A549 (cell line): Measurements from ENCODE around the gene IVD.

Experiments
- POLR2AphosphoS2 ChIP-seq: conservative IDR thresholded peaks from 2 replicates; pipeline ENCODE4 v1.6.1; 2012; ENCODE audit warnings: low read length, improper control_type of control experiment, inconsistent platforms
- SREBF2 ChIP-seq: fragments of 450-650 bp; IDR thresholded peaks from 2 replicates; pipeline ENCODE4 v1.6.1; 2014; ENCODE audit warnings: mild to moderate bottlenecking, moderate library complexity
- USF2 ChIP-seq: fragments of 450-650 bp; IDR thresholded peaks from 2 replicates; pipeline ENCODE4 v1.6.1; 2014; ENCODE audit warnings: antibody characterized with exemption
- ZFP36 ChIP-seq: fragments of 450-650 bp; IDR thresholded peaks from 2 replicates; pipeline ENCODE4 v1.6.1; 2014; ENCODE audit warnings: borderline replicate concordance; ENCODE audit not compliant: partially characterized antibody
- TF ChIP-seq, protein P1 (sequence below): fragments of >200 bp; sonication (Bioruptor Twin); formaldehyde crosslinking; IDR thresholded peaks from 3 replicates; pipeline ENCODE4 v1.5.1; 2016

DNA sequence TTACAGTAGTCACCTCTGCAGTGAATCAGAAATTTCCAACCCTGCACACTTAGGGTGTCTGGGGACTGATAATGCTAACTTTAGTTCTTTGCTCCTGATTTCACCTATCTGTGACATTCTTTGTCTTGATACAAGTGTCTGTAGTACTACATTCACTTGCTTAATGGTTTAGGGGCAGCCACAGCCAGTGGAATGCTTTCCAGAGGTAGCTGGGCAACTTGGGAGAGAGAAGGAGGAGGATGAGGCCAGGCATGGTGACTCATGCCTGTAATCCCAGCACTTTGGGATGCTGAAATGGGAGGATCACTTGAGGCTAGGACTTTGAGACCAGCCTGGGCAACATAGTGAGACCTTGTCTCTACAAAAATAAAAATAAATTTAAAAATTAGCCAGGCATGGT lies 43.7 kb downstream of the IVD start:
- TF ChIP-seq ZFP36 (no peak), USF2 (no peak), POLR2AphosphoS2 (no peak), SREBF2 (no peak)
- TF ChIP-seq, protein P1, sequence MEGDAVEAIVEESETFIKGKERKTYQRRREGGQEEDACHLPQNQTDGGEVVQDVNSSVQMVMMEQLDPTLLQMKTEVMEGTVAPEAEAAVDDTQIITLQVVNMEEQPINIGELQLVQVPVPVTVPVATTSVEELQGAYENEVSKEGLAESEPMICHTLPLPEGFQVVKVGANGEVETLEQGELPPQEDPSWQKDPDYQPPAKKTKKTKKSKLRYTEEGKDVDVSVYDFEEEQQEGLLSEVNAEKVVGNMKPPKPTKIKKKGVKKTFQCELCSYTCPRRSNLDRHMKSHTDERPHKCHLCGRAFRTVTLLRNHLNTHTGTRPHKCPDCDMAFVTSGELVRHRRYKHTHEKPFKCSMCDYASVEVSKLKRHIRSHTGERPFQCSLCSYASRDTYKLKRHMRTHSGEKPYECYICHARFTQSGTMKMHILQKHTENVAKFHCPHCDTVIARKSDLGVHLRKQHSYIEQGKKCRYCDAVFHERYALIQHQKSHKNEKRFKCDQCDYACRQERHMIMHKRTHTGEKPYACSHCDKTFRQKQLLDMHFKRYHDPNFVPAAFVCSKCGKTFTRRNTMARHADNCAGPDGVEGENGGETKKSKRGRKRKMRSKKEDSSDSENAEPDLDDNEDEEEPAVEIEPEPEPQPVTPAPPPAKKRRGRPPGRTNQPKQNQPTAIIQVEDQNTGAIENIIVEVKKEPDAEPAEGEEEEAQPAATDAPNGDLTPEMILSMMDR: no peak
